HEK293T (cell line): ENCODE results near the gene TUBA1A.
A peak's percentile ranks its signal among the peaks of the same experiment; 100 is the strongest.
"Not testable (repeated sequence)": the region's sequence is repeated elsewhere in the genome, so short reads cannot be mapped to it uniquely, and the experiment has no call there.

ENCODE experiments used
- CTCF ChIA-PET: fragments of 350-600 bp; formaldehyde crosslinking; extraction: SDS; loops from one replicate; lab custom pipeline; 2021; ENCODE audit warnings: antibody characterized with exemption, inconsistent platforms; lab: Yijun Ruan, JAX
- POLR2A ChIA-PET: fragments of 350-600 bp; formaldehyde crosslinking; extraction: SDS; loops from one replicate; lab custom pipeline; 2020; ENCODE audit warnings: antibody characterized with exemption, inconsistent platforms; lab: Yijun Ruan, JAX
- DNase-seq: peaks from one replicate; pipeline ENCODE4 v3.0.0; 2012; ENCODE audit warnings: mixed read lengths; ENCODE audit errors: extremely low spot score
- ARNT ChIP-seq: fragments of 450-650 bp; IDR thresholded peaks from 2 replicates; pipeline ENCODE4 v1.6.1; 2017; ENCODE audit warnings: mild to moderate bottlenecking
- BHLHE40 ChIP-seq: fragments of 450-650 bp; IDR thresholded peaks from 2 replicates; pipeline ENCODE4 v1.6.1; 2016; ENCODE audit warnings: mild to moderate bottlenecking, moderate library complexity, borderline replicate concordance
- ELF4 ChIP-seq: fragments of 450-650 bp; IDR thresholded peaks from 2 replicates; pipeline ENCODE4 v1.6.1; 2017; ENCODE audit warnings: antibody characterized with exemption
- FOXK2 ChIP-seq: fragments of 450-650 bp; IDR thresholded peaks from 2 replicates; pipeline ENCODE4 v1.6.1; 2016; ENCODE audit warnings: mild to moderate bottlenecking
- HDGF ChIP-seq: fragments of 450-650 bp; IDR thresholded peaks from 2 replicates; pipeline ENCODE4 v1.6.1; 2017; ENCODE audit warnings: antibody characterized with exemption, borderline replicate concordance
- L3MBTL2 ChIP-seq: fragments of 450-650 bp; conservative IDR thresholded peaks from 2 replicates; pipeline ENCODE4 v1.6.1; 2016; ENCODE audit warnings: mild to moderate bottlenecking
- LEF1 ChIP-seq: fragments of 450-650 bp; IDR thresholded peaks from 2 replicates; pipeline ENCODE4 v1.6.1; 2017; ENCODE audit warnings: mild to moderate bottlenecking, borderline replicate concordance
- NFRKB ChIP-seq: fragments of 450-650 bp; IDR thresholded peaks from 2 replicates; pipeline ENCODE4 v1.6.1; 2016; ENCODE audit warnings: mild to moderate bottlenecking, moderate library complexity
- SP1 ChIP-seq: fragments of 450-650 bp; IDR thresholded peaks from 2 replicates; pipeline ENCODE4 v1.6.1; 2017
- SUZ12 ChIP-seq: fragments of 450-650 bp; IDR thresholded peaks from 2 replicates; pipeline ENCODE4 v1.6.1; 2016; ENCODE audit warnings: mild to moderate bottlenecking
- ZNF384 ChIP-seq: fragments of 450-650 bp; IDR thresholded peaks from 2 replicates; pipeline ENCODE4 v1.6.1; 2016
- TF ChIP-seq, protein P1 (sequence below): fragments of 450-650 bp; IDR thresholded peaks from 2 replicates; pipeline ENCODE4 v1.6.1; 2016

The TUBA1A gene

DNA sequence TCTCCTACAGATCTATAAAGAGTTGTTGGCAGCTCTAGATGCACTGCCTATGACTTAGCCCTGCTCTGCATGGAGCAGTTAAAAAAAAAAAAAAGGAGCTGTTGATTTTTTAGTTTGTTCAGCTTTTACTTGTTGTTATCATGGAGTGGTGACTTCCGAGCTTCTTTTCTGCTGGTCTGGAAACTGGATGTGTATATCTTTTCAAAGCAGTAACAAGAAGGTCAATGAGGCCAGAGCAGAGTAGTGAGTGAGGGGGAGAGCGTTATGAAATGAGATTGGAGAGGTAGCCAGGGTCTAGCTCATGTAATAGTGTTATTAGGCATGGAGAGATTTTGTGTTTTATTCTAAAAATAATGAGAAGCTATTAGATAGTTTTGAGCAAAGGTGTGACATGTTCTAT is 44.5 kb downstream of the TUBA1A start:
- ChIA-PET CTCF (interaction anchor here (0.7 to 1.0 kb wide), 3 partner anchors 91 to 262 kb away, joined by 3 to 4 read pairs (median 3); no protein-coding TSS in a partner anchor), POLR2A (interaction anchor here (1.3 kb wide), 2 partner anchors 11 to 13 kb away, joined by 7 to 13 read pairs; partner anchors contain the start of gene TUBA1B)
- no peak for TF ChIP-seq LEF1
- DNase-seq = no peak

DNA sequence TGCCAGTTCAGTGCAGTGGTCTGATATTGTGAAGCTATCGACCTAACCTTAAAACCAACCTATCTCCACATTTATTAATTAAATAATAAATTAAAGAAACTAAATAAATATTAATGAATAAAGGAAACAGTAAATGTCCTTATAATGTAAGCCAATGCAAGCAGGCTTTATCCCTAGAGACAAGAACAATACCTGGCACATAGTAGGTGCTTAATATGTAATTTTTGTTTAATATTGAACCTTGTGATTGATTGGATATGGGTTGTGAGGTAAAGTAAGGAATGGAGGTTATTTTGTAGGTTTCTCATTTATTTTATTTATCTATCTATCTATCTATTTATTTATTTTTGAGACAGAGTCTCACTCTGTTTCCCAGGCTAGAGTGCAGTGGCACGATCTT is 49.9 kb downstream of the TUBA1A start:
- POLR2A ChIA-PET = interaction anchor here (1.7 to 5.2 kb wide), 2 partner anchors 8 to 50 kb away, joined by 5 to 36 read pairs; partner anchors contain the start of genes TUBA1A and TUBA1B
- CTCF ChIA-PET = interaction anchor here (1.5 to 1.7 kb wide), 2 partner anchors 51 to 94 kb away, joined by 3 read pairs; no protein-coding TSS in a partner anchor
- DNase-seq = no peak
- TF ChIP-seq, protein P1, sequence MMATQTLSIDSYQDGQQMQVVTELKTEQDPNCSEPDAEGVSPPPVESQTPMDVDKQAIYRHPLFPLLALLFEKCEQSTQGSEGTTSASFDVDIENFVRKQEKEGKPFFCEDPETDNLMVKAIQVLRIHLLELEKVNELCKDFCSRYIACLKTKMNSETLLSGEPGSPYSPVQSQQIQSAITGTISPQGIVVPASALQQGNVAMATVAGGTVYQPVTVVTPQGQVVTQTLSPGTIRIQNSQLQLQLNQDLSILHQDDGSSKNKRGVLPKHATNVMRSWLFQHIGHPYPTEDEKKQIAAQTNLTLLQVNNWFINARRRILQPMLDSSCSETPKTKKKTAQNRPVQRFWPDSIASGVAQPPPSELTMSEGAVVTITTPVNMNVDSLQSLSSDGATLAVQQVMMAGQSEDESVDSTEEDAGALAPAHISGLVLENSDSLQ = no peak
- TF ChIP-seq LEF1 = no peak
- TF ChIP-seq BHLHE40 = no peak
- no peak for TF ChIP-seq ZNF384

DNA sequence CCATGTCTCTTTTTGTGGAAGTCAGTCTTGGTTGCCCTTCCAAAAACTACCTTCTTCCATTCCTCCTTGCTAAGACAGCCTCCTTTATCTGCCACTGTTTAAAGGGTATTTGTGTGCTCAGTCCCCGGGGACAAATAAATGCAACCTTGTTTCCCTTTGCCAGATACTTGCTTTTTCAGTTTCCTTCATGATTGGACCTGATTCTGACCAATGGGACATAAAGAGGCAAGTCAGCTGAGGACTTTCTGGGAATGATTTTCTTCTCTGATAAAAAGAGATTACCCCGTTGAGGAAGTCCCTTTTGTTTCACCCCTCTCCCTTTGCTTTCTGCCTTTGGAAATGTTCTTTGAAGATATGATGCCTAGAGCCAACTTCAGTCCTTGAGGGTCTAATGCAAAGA is 50.3 kb downstream of the TUBA1A start:
- TF ChIP-seq, protein P1 = no peak
- TF ChIP-seq LEF1 (no peak), ZNF384 (no peak), FOXK2 (no peak), SP1 (no peak), ELF4 (no peak), SUZ12 (no peak), HDGF (no peak), ARNT (no peak), L3MBTL2 (no peak)
- CTCF ChIA-PET = interaction anchor here (1.5 to 1.7 kb wide), 2 partner anchors 50 to 95 kb away, joined by 3 read pairs; no protein-coding TSS in a partner anchor
- DNase-seq = peak; percentile 30
- POLR2A ChIA-PET = interaction anchor here (1.7 to 5.2 kb wide), 2 partner anchors 8 to 50 kb away, joined by 5 to 36 read pairs; partner anchors contain the start of genes TUBA1A and TUBA1B

DNA sequence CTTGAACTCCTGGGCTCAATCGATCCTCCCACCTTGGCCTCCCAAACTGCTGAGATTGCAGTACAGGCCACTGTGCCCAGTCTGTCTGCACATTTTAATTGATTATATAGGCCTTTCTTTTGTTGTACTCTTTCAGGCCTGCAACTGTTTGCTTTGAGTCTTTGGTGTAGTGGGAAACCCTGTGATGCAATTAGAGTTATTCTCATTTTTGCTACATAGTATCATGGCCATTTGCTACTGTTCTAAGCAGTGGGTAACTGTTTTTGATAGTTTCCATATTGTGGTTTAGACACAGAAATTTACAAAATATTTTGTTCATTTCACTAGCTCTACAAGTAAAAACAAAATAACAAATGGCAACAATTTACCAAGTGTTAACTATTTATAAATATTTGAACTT is 51.4 kb downstream of the TUBA1A start:
- POLR2A ChIA-PET = no interaction called here

DNA sequence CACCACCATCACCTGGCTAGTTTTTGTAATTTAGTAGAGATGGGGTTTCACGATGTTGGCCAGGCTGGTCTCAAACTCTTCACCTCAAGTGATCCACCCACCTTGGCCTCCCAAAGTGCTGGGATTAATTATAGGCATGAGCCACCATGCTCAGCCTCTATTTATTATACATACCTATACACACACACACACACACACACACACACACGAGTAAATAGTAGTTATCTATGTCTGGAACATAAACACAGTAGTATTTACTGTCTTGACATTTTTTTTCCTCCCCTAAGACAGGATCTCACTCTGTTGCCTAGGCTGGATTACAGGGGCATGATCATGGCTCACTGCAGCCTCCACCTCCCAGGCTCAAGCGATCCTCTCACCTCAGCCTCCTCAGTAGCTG is 51.9 kb downstream of the TUBA1A start:
- POLR2A ChIA-PET, CTCF ChIA-PET, DNase-seq: not testable (repeated sequence)

More for the DNA sequence above, 51.4 kb downstream of the TUBA1A start:
- CTCF ChIA-PET = no interaction called here
- no peak for DNase-seq
- TF ChIP-seq LEF1 (no peak), SUZ12 (no peak), SP1 (no peak), BHLHE40 (no peak), NFRKB (no peak), ZNF384 (no peak), ARNT (no peak), FOXK2 (no peak)
- TF ChIP-seq, protein P1 = no peak
